ENCODE measurements around the gene BMP2K.

The BMP2K gene

GRCh38 chr4:78737973-78738372 is 38.2 kb upstream of the BMP2K start:
- DNase-seq, result no peak
- POLR2A ChIA-PET, result no interaction called here
- Histone ChIP-seq H3K9me3 (ENCODE audit: control extremely low read depth in 1 of 5, control insufficient read depth in 4 of 5, insufficient read depth in 2 of 5, low read depth in 1 of 5, low read length in 4 of 5) (no peaks in the 10 kb centered on the region), H3K36me3 (ENCODE audit: control insufficient read depth in 4 of 4, insufficient read depth in 4 of 4, low read length in 3 of 4) (no peaks in the 10 kb centered on the region), H3K4me1 (ENCODE audit: control extremely low read depth in 1 of 4, control insufficient read depth in 4 of 4, insufficient read depth in 4 of 4, low read length in 3 of 4) (peaks cover 0 to 13% (median 3%) of the 10 kb centered on the region in 4 experiments), H3K4me3 (ENCODE audit: control insufficient read depth in 1 of 7, extremely low read depth in 1 of 7, insufficient read depth in 4 of 7, low read depth in 2 of 7, low read length in 6 of 7) (no peak overlapping the region), H3K27me3 (replicated peaks in 2 of 5; ENCODE audit: control insufficient read depth in 4 of 5, insufficient read depth in 5 of 5, low read length in 4 of 5) (no peaks in the 10 kb centered on the region), H3K27ac (ENCODE audit: insufficient read depth in 1 of 2, low read depth in 1 of 2, low read length in 2 of 2, poor library complexity in 1 of 2, severe bottlenecking in 2 of 2) (no peak overlapping the region)
- CTCF ChIA-PET, result no interaction called here
- 80% methylated on average over 2 of the region's 2 CpGs for WGBS (ENCODE audit: insufficient coverage)

DNA sequence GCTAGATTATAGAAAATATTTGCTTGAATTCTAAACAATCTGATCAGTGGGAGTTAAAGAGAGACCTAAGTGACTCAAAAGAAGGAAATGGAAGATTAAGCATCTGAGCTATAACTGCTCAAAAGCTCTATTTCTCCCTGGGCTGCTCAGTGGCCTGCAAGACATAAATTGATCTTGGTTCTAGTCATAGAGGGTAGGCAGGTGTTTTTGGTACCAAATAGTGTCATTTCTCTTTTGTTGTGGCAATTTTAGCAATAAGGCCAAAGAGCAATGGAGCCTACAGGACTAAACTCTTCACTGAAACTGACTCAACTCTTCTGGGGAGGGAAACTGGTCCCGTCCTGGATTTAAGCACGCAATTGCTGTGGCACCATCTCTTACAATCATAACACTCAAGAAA is 33.9 kb upstream of the BMP2K start:
- Histone ChIP-seq H3K9me3 (ENCODE audit: control extremely low read depth in 1 of 5, control insufficient read depth in 4 of 5, insufficient read depth in 2 of 5, low read depth in 1 of 5, low read length in 4 of 5) (no peaks in the 10 kb centered on the region), H3K27ac (ENCODE audit: insufficient read depth in 1 of 2, low read depth in 1 of 2, low read length in 2 of 2, poor library complexity in 1 of 2, severe bottlenecking in 2 of 2) (no peak overlapping the region), H3K4me3 (ENCODE audit: control insufficient read depth in 1 of 7, extremely low read depth in 1 of 7, insufficient read depth in 4 of 7, low read depth in 2 of 7, low read length in 6 of 7) (no peak overlapping the region), H3K27me3 (replicated peaks in 2 of 5; ENCODE audit: control insufficient read depth in 4 of 5, insufficient read depth in 5 of 5, low read length in 4 of 5) (no peaks in the 10 kb centered on the region), H3K4me1 (ENCODE audit: control extremely low read depth in 1 of 4, control insufficient read depth in 4 of 4, insufficient read depth in 4 of 4, low read length in 3 of 4) (peaks cover 0 to 5% (median under 1%) of the 10 kb centered on the region in 4 experiments), H3K36me3 (ENCODE audit: control insufficient read depth in 4 of 4, insufficient read depth in 4 of 4, low read length in 3 of 4) (no peaks in the 10 kb centered on the region)
- CTCF ChIA-PET, result interaction anchor here (0.5 to 1.4 kb wide), 2 partner anchors 9 to 937 kb away, joined by 3 to 4 read pairs; no protein-coding TSS in a partner anchor
- DNase-seq, result no peak
- 94% methylated on average over 2 of the region's 2 CpGs for WGBS (ENCODE audit: insufficient coverage)
- POLR2A ChIA-PET, result no interaction called here

DNA sequence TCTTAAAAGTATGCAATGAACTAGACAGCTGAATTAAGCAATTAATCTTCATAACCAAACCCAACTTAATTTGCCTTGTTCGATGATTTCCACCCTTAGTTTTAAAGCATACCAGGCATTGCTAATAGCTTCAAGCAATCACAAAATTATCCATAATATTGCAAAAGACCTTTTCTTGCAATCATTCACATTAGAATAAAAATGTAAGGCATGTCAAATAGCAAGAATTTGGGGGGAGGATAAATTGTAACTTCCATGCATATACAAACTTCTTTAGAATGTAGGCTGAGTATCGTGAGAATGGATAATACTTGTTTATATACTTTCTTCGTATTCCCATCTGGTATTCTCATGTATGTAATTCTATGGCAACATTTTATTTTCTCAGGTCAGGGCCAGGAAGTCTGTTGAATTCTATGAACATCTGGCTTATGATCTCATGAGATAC is 28.7 kb upstream of the BMP2K start:
- POLR2A ChIA-PET, result no interaction called here

GRCh38 chr4:78748381-78748780 is 27.8 kb upstream of the BMP2K start:
- H3K9me3 ChIP-seq (ENCODE audit: control extremely low read depth in 1 of 5, control insufficient read depth in 4 of 5, insufficient read depth in 2 of 5, low read depth in 1 of 5, low read length in 4 of 5), result no peaks in the 10 kb centered on the region
- H3K27me3 ChIP-seq (replicated peaks in 2 of 5; ENCODE audit: control insufficient read depth in 4 of 5, insufficient read depth in 5 of 5, low read length in 4 of 5), result no peaks in the 10 kb centered on the region
- WGBS (ENCODE audit: insufficient coverage), result 100% methylated on average over 1 of the region's 2 CpGs
- no peak overlapping the region for H3K27ac ChIP-seq (ENCODE audit: insufficient read depth in 1 of 2, low read depth in 1 of 2, low read length in 2 of 2, poor library complexity in 1 of 2, severe bottlenecking in 2 of 2)
- H3K4me3 ChIP-seq (ENCODE audit: control insufficient read depth in 1 of 7, extremely low read depth in 1 of 7, insufficient read depth in 4 of 7, low read depth in 2 of 7, low read length in 6 of 7), result no peak overlapping the region
- no peaks in the 10 kb centered on the region for H3K36me3 ChIP-seq (ENCODE audit: control insufficient read depth in 4 of 4, insufficient read depth in 4 of 4, low read length in 3 of 4)
- peaks cover 3 to 15% (median 14%) of the 10 kb centered on the region in 4 experiments for H3K4me1 ChIP-seq (ENCODE audit: control extremely low read depth in 1 of 4, control insufficient read depth in 4 of 4, insufficient read depth in 4 of 4, low read length in 3 of 4)
- CTCF ChIA-PET, result no interaction called here
- POLR2A ChIA-PET, result no interaction called here
- DNase-seq, result no peak

More for the DNA sequence above, 28.7 kb upstream of the BMP2K start:
- WGBS (ENCODE audit: insufficient coverage), result no CpG with 5 or more reads among the region's 3 CpGs
- Histone ChIP-seq H3K27me3 (replicated peaks in 2 of 5; ENCODE audit: control insufficient read depth in 4 of 5, insufficient read depth in 5 of 5, low read length in 4 of 5) (no peaks in the 10 kb centered on the region), H3K9me3 (ENCODE audit: control extremely low read depth in 1 of 5, control insufficient read depth in 4 of 5, insufficient read depth in 2 of 5, low read depth in 1 of 5, low read length in 4 of 5) (no peaks in the 10 kb centered on the region), H3K36me3 (ENCODE audit: control insufficient read depth in 4 of 4, insufficient read depth in 4 of 4, low read length in 3 of 4) (no peaks in the 10 kb centered on the region), H3K27ac (ENCODE audit: insufficient read depth in 1 of 2, low read depth in 1 of 2, low read length in 2 of 2, poor library complexity in 1 of 2, severe bottlenecking in 2 of 2) (no peak overlapping the region), H3K4me3 (ENCODE audit: control insufficient read depth in 1 of 7, extremely low read depth in 1 of 7, insufficient read depth in 4 of 7, low read depth in 2 of 7, low read length in 6 of 7) (no peak overlapping the region), H3K4me1 (ENCODE audit: control extremely low read depth in 1 of 4, control insufficient read depth in 4 of 4, insufficient read depth in 4 of 4, low read length in 3 of 4) (peaks cover 3 to 15% (median 14%) of the 10 kb centered on the region in 4 experiments)
- CTCF ChIA-PET, result interaction anchor here (0.8 kb wide), 1 partner anchor 15 kb away, joined by 4 read pairs; no protein-coding TSS in a partner anchor
- no peak for DNase-seq

GRCh38 chr4:78749258-78749971 is 26.7 kb upstream of the BMP2K start:
- Histone ChIP-seq H3K4me3 (ENCODE audit: control insufficient read depth in 1 of 7, extremely low read depth in 1 of 7, insufficient read depth in 4 of 7, low read depth in 2 of 7, low read length in 6 of 7) (no peak overlapping the region), H3K9me3 (ENCODE audit: control extremely low read depth in 1 of 5, control insufficient read depth in 4 of 5, insufficient read depth in 2 of 5, low read depth in 1 of 5, low read length in 4 of 5) (no peaks in the 10 kb centered on the region), H3K27ac (ENCODE audit: insufficient read depth in 1 of 2, low read depth in 1 of 2, low read length in 2 of 2, poor library complexity in 1 of 2, severe bottlenecking in 2 of 2) (no peak overlapping the region), H3K4me1 (ENCODE audit: control extremely low read depth in 1 of 4, control insufficient read depth in 4 of 4, insufficient read depth in 4 of 4, low read length in 3 of 4) (peaks cover 3 to 15% (median 14%) of the 10 kb centered on the region in 4 experiments), H3K36me3 (ENCODE audit: control insufficient read depth in 4 of 4, insufficient read depth in 4 of 4, low read length in 3 of 4) (no peaks in the 10 kb centered on the region), H3K27me3 (replicated peaks in 2 of 5; ENCODE audit: control insufficient read depth in 4 of 5, insufficient read depth in 5 of 5, low read length in 4 of 5) (no peaks in the 10 kb centered on the region)
- no peak for DNase-seq
- WGBS (ENCODE audit: insufficient coverage), result 100% methylated on average over 1 of the region's 4 CpGs
- ChIA-PET CTCF (interaction anchor here (1.0 to 1.1 kb wide), 3 partner anchors 25 to 80 kb away, joined by 3 to 4 read pairs (median 3); no protein-coding TSS in a partner anchor), POLR2A (no interaction called here)

DNA sequence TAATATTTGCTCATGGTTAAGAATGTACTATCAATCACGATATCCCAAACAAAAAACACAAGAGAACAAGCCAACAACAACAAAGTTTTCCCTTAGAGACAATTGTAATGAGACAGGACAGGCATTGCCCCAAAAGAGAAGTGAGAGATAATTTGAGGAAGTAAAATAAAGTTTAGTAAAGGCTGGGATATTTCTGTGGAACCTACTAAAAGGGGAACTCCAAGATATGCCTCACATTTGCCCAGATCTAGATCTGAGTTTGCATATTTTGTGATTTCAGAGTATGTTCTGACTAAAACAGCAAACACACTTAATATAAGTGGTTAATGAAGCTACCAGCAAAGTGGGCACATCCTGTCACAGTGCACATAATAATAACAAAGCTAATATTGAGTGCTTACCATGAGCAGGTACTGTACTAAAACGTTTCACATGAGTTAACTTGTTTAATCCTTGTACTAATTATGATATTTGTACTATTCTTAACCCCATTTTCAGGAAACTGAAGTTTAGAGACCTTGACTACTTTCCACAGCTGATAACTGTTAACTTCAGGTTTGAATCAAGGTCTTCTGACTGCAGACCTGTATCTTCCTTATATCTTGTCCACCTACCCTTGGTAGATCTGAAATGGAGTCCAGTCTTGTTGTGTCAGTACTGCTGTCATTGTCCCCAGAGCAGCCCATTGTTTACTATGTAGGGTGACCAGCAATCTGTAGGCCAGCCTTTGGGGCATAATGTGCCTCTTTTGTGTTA is 26.0 kb upstream of the BMP2K start:
- Histone ChIP-seq H3K27me3 (replicated peaks in 2 of 5; ENCODE audit: control insufficient read depth in 4 of 5, insufficient read depth in 5 of 5, low read length in 4 of 5) (no peaks in the 10 kb centered on the region), H3K4me3 (ENCODE audit: control insufficient read depth in 1 of 7, extremely low read depth in 1 of 7, insufficient read depth in 4 of 7, low read depth in 2 of 7, low read length in 6 of 7) (no peak overlapping the region), H3K36me3 (ENCODE audit: control insufficient read depth in 4 of 4, insufficient read depth in 4 of 4, low read length in 3 of 4) (no peaks in the 10 kb centered on the region), H3K4me1 (ENCODE audit: control extremely low read depth in 1 of 4, control insufficient read depth in 4 of 4, insufficient read depth in 4 of 4, low read length in 3 of 4) (peaks cover 3 to 15% (median 14%) of the 10 kb centered on the region in 4 experiments), H3K9me3 (ENCODE audit: control extremely low read depth in 1 of 5, control insufficient read depth in 4 of 5, insufficient read depth in 2 of 5, low read depth in 1 of 5, low read length in 4 of 5) (no peaks in the 10 kb centered on the region), H3K27ac (ENCODE audit: insufficient read depth in 1 of 2, low read depth in 1 of 2, low read length in 2 of 2, poor library complexity in 1 of 2, severe bottlenecking in 2 of 2) (peak overlapping the region in 1 of 2 experiments; percentile 6)
- DNase-seq, result peak; percentile 44 to 91 (median 88)
- POLR2A ChIA-PET, result interaction anchor here (0.8 kb wide), 1 partner anchor 26 kb away, joined by 3 read pairs; the partner anchor contains the start of gene BMP2K
- CTCF ChIA-PET, result interaction anchor here (0.8 to 1.7 kb wide), 4 partner anchors 8 to 105 kb away, joined by 3 to 4 read pairs (median 4); no protein-coding TSS in a partner anchor
- no CpG with 5 or more reads among the region's 2 CpGs for WGBS (ENCODE audit: insufficient coverage)
